Urothelium cell line (cell line): Measurements from ENCODE around the gene CDC14B.

Source experiments
- DNase-seq: peaks from one replicate; pipeline ENCODE4 v3.0.0; 2011; ENCODE audit warnings: low spot score, mixed read lengths
- FAIRE-seq: peaks from 2 replicates; lab custom pipeline; 2011; peaks lifted over from hg19 to GRCh38; lab: Jason Lieb, UNC

Gene CDC14B

GRCh38 chr9:96489482-96489979, 130.1 kb downstream of the CDC14B start:
- FAIRE-seq: no peak
- no peak for DNase-seq

- DNase-seq: no peak
- no peak for FAIRE-seq
These were observed 131.7 kb downstream of the CDC14B start for GRCh38 chr9:96487949-96488348.

GRCh38 chr9:96487029-96487396, 132.6 kb downstream of the CDC14B start:
- FAIRE-seq (no peak), DNase-seq (no peak)

- FAIRE-seq (no peak), DNase-seq (no peak)
These were observed 133.1 kb downstream of the CDC14B start for GRCh38 chr9:96486386-96487028.

- DNase-seq (no peak), FAIRE-seq (no peak)
These were observed 134.4 kb downstream of the CDC14B start for GRCh38 chr9:96485280-96485679.

- no peak for FAIRE-seq
- no peak for DNase-seq
These were observed 135.1 kb downstream of the CDC14B start for GRCh38 chr9:96484521-96484931.

GRCh38 chr9:96483733-96484390, 135.8 kb downstream of the CDC14B start:
- DNase-seq (no peak), FAIRE-seq (no peak)

GRCh38 chr9:96483197-96483596, 136.4 kb downstream of the CDC14B start:
- no peak for FAIRE-seq
- no peak for DNase-seq

- DNase-seq (no peak), FAIRE-seq (no peak)
These were observed 137.2 kb downstream of the CDC14B start for GRCh38 chr9:96482476-96482875.

GRCh38 chr9:96480736-96481135, 138.9 kb downstream of the CDC14B start:
- DNase-seq (no peak), FAIRE-seq (no peak)

- DNase-seq (no peak), FAIRE-seq (no peak)
These were observed 140.7 kb downstream of the CDC14B start for GRCh38 chr9:96478829-96479371.

- DNase-seq: no peak
- no peak for FAIRE-seq
These were observed 143.1 kb downstream of the CDC14B start for GRCh38 chr9:96476591-96476990.

- FAIRE-seq (no peak), DNase-seq (no peak)
These were observed 143.6 kb downstream of the CDC14B start for GRCh38 chr9:96476013-96476412.

GRCh38 chr9:96467784-96468183, 151.9 kb downstream of the CDC14B start:
- FAIRE-seq (no peak), DNase-seq (no peak)

GRCh38 chr9:96464426-96464825, 155.2 kb downstream of the CDC14B start:
- no peak for FAIRE-seq
- no peak for DNase-seq

- DNase-seq (no peak), FAIRE-seq (no peak)
These were observed 157.1 kb downstream of the CDC14B start for GRCh38 chr9:96462541-96462940.

GRCh38 chr9:96461336-96461735, 158.3 kb downstream of the CDC14B start:
- DNase-seq: no peak

GRCh38 chr9:96460882-96461281, 158.8 kb downstream of the CDC14B start:
- no peak for FAIRE-seq
- no peak for DNase-seq

More at GRCh38 chr9:96461336-96461735, 158.3 kb downstream of the CDC14B start:
- FAIRE-seq: no peak

- DNase-seq (no peak), FAIRE-seq (no peak)
These were observed 159.2 kb downstream of the CDC14B start for GRCh38 chr9:96460470-96460869.

GRCh38 chr9:96459268-96460007, 160.2 kb downstream of the CDC14B start:
- DNase-seq: no peak
- no peak for FAIRE-seq

GRCh38 chr9:96458226-96458625, 161.4 kb downstream of the CDC14B start:
- FAIRE-seq (no peak), DNase-seq (no peak)

- DNase-seq (no peak), FAIRE-seq (no peak)
These were observed 162.4 kb downstream of the CDC14B start for GRCh38 chr9:96457266-96457665.
